Left cardiac atrium (tissue), 4 donors: ENCODE results near the gene FRS2. TPM values are rescaled to one million over a fixed set of nuclear protein-coding genes. Genes with fewer than 3 reads are reported as not detected.

Experiments used
- ATAC-seq, 2 donors: fragments of 200-7000 bp; cut with Tn5 transposase; one replicate each; pipeline ENCODE4 v1.9.1; 2020; ENCODE audit warnings: mild to moderate bottlenecking in 2 of 2, moderate library complexity in 2 of 2
- DNase-seq: peaks from one replicate; pipeline ENCODE4 v3.0.0-alpha.2; 2020
- intact Hi-C, 2 donors: fragments of 100-400 bp; cut with DNase I; formaldehyde crosslinking; loops; one replicate each; pipeline versions ENCODE4 v1.14.1 to v1.15.1; 2022 to 2023
- total RNA-seq, 2 donors: library from RNA; stranded (reverse); fragmentation: NEBNext Ultra II Directional; extraction: Animal tissue kit (Norgen Biotek cat#: 25700); gene quantifications; one replicate each; pipeline ENCODE4 v1.2.1, GENCODE V29; 2021
- donor health status: DM: no; HTN: yes; CAD: no.
- donor health status: DM: no; HTN: yes; CAD: no; lungs with severe emphysema.
- donor health status: DM: yes; HTN: yes; CAD: no.
- donor health status: Dilated cardiomyopathy.

The FRS2 gene
- total RNA-seq, 2 donors from 2014 or later: 21.3 to 30.7 TPM

DNA sequence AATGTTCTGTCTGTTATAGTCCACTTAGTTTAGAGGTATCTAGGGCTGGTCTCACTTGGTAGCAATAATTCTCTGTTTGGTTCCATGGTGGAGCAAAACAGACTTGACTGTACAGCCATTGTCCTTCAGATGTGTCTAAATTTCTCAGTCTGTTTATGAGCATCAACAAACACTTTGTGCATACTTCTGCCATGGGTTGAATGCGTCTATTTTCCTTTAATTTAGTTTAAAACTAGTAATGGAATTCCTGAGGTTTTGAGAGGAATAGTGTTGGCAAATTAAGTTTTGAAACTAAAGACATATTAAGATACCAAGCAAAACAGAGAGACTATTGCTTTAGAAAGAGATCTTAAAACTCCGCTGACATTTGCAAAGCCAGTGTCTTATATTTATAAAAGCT, 22.6 kb downstream of the FRS2 start:
- ATAC-seq (no peak), DNase-seq (no peak)
- intact Hi-C loops: no loop called here

DNA sequence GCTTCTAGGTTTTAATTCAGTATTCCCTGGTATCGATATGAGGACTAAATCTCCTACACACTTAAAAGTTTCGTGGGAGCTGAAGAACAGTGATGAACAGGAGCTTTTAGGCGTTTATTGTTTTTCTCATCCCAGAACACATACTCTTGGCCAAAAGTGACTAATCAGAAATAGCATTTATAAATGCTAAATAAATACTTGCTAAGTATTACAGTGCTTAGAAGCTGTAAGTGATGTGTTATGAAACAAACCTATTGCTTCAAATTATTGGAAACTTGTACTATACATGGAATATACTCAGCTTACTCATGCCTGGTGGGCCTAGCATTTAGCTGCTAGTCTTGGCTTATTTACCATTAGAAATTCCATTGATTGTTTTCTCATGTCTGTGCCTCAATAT, 24.9 kb downstream of the FRS2 start:
- ATAC-seq: no peak
- intact Hi-C loops: no loop called here
- DNase-seq: no peak

DNA sequence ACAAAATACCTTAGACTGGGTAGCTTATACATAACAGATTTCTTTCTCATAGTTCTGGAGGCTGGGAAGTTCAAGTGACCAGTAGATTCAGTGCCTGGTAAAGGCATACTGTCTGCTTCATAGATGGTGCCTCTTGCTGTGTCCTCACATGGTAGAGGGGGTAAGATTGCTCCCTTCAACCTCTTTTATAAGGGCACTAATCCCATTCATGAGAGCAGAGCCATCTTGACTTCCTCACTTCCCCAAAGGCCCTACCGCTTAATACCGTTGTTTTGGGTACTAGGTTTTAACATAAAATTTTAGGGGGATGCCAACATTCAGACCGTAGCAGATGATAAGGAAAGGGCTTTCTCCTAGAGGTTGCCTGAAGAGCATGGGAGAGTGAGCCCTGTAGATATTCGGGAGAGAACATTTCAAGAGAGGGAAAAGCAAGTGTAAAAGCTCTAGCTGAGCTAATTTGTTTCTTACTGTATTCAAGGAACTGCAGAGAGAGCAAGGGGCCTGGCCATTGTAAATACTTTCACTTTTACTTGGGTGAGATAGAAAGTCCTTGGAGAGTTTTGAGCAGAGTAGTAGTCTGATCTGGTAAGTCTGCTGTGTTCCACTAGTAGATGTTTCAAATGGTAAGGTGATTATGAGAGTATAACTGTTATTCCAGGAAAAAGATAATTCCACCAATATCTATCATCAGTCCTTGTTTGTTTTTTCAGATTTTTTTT, 27.3 kb downstream of the FRS2 start:
- peak; percentile 60 to 63 for ATAC-seq
- DNase-seq: no peak
- intact Hi-C loops: no loop called here

DNA sequence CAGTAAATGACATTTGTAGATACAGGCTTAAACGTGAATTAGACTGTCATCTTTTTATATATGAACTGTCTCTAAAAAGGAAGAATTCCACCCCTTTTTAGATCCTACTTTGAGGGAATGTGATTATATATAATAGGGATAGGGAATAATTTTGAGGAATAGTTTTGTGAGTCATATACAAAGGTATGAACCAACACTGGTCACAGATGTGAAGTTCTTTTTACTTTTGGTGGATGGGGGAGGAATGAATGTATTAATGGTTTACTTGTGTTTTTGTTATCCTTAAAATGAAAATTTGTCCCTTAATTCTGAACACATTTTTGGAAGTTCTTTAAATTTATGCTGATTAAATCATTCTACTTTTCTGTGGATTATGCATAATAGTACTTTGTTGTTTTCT, 30.4 kb downstream of the FRS2 start:
- DNase-seq: no peak
- no peak for ATAC-seq
- intact Hi-C loops: no loop called here

DNA sequence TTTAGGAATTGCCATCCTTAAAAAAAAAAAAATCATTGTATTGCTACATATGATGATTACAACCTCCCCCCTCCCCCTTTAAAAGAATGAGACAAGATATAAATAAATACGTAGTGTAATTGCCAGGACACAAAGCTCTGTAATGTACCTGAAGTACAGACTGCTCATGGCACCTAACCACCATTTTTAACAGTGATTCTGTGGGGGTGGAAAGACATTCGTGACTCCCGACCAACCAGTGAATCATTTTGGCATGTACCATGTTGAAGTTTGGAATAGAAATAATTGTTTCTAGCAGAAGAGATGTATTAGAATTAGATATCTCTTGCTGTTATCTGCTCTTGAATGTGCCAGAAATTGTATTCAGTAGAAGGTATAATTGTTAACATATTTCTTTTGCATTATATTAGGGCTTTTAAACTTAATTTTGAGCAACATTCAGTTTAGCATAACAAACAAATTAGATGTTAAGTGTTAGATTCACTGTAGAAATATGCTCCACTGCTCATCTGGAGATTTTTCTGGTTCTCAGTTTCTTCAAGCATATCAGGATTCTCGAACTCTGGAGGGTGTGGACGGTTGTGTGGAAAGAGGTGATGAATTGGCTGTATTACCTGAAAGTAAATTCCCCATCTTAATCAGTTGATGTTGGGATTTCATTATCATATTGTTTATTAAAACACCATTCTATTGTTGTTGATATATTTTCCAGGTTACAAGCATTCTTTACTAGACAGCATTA, 31.1 kb downstream of the FRS2 start:
- ATAC-seq (peak in 1 of 2 donors; percentile 71), DNase-seq (no peak)
- intact Hi-C loops: no loop called here

DNA sequence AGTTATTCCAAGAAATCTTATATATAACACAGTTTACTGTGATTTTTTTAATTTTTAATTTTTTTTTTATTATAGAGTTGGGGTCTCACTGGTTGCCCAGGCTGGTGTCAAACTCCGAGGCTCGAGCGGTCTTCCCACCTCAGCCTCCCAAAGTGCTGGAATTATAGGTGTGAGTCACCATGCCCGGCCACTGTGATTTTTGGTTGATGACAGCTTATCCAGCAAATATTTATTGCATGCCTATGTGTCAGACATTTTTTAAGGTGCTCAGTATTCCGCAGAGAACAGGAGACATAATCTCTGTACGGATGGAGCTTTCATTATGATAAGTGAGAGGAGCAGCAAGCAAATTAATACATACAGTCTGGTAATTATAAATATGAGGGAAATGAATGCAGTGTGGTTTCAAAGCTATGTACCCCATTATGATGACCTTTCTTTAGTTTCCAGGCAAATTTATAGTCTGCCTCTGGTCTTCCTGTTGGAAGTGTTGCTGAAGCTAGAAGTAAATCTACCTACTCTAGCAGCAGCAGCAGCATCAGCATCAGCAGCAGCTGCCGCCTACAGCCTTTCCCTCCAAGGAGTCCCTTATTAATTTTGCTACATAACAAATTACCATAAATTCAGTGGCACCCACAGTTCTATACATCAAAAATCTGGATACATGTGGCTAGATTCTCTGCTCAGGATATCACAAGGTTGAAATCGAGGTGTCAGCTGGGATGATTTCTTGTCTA, 32.3 kb downstream of the FRS2 start:
- ATAC-seq (peak in 1 of 2 donors; percentile 53), DNase-seq (no peak)
- intact Hi-C loops: no loop called here

DNA sequence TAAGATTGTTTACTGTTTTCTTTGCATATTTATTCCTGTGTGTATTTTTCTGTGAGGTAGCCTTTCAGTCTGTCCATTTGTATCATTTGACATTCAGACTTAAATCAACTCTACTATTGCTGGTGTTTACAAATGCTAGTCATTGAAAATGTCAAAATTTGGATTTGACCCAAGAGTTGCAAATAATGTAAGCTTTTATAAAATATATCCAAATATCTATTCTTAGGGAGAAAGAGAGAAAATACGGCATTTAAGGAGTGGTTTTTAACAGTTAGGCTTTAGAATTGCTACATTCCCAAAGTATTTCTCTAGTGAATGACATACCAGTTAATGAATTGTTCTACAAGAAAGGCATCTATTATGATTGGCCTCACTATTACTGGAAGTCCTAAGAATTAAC, 37.9 kb downstream of the FRS2 start:
- intact Hi-C loops: no loop called here
- ATAC-seq (no peak), DNase-seq (no peak)

DNA sequence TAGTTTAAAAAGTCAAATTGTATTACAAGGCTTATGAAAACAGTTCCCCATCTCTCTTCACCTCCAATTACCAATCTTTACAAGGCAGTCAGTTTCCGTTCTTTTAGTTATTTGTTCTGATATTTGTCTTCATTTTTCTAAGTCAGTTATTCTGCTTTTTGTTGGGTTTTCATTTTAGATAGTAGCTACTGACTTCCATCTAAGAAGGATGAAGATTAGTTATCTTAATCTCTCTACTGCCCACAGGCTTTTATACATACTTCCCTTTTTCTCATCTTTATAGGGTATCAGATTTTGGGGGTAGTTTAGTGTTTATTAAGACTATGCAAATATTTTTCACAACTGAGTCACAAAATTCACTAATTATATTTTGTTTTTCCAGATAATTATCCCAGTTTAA, 38.4 kb downstream of the FRS2 start:
- ATAC-seq (no peak), DNase-seq (no peak)
- intact Hi-C loops: no loop called here

DNA sequence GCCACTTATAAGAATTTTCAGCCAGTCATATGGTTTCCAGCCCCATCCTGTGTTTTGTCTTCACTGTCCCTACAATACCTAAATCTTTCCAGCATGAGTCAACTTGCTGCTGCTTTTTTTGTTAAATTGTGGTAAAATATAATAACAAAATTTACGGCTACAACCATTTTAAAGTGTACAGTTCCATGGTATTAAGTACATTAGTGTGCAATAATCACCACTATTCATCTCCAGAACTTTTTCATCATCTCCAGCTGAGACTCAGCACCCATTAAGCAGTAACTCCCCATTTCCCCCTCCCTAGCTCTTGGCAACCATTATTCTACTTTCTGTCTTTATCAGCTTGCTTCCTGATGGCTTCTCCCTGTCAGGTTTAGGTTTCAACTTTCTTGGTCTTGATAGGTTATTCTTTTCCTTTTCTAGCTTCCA, 39.1 kb downstream of the FRS2 start:
- no peak for DNase-seq
- intact Hi-C loops: no loop called here
- no peak for ATAC-seq

DNA sequence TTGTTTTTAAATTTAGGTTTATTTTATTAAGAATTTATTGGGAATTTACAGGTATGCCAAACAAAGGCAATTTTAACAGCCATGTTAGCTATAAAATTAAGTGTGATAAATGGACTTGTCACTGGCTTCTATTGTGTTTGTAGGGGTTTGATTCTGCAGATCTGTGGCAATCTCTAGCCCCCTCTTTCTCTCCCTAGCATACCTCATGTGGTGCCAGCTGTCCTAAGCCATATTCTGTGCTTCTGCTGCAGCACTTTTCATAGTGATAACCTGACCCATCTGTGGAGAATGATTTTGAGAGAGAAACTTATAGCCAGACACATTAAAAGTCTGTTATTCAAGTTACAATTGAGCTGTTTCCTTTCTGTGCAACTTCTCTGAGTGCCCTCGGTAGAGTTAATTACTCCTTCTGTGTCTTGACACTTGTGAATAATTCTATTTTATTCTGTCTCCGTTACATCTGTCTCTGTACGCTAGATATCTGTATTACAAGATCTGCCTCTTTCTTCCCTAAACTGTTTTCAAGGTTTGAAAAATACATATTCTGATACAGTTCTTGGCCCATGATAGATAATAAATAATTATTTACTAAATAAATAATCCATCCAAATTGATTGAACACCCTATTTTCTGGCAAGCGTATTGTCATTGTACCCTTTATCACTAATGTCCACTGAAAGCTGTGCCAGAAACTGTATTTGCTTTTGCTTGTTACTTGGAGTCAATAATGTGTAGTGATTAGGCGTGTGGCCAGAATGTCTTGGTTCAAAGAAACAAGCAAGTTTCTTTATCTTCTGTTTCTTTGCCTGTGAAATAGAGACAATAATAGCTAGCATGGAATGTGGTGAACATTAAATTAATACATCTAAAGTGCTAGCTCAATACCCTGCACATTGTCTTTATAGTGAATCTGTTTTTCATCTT, 40.0 kb downstream of the FRS2 start:
- DNase-seq (no peak), ATAC-seq (no peak)
- intact Hi-C loops: no loop called here

DNA sequence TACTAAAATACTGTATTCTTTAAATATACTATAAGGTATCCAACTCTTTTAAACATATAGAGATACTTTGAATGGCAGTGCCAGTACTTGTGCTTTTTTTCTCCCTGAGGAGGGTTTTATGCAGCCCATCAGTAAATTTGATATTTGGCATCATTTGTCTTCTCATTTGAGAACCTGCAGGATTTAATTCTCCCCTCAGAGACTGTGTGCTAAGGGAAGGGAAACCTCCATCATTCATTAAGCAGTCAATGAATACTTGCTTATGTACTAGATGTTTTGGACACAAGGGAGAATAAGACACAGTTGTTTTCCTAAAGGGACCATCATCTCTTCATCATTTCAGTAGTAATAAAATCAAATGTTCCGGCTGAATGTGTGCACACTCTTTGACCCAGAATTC, 40.8 kb downstream of the FRS2 start:
- no peak for ATAC-seq
- no peak for DNase-seq
- intact Hi-C loops: no loop called here

DNA sequence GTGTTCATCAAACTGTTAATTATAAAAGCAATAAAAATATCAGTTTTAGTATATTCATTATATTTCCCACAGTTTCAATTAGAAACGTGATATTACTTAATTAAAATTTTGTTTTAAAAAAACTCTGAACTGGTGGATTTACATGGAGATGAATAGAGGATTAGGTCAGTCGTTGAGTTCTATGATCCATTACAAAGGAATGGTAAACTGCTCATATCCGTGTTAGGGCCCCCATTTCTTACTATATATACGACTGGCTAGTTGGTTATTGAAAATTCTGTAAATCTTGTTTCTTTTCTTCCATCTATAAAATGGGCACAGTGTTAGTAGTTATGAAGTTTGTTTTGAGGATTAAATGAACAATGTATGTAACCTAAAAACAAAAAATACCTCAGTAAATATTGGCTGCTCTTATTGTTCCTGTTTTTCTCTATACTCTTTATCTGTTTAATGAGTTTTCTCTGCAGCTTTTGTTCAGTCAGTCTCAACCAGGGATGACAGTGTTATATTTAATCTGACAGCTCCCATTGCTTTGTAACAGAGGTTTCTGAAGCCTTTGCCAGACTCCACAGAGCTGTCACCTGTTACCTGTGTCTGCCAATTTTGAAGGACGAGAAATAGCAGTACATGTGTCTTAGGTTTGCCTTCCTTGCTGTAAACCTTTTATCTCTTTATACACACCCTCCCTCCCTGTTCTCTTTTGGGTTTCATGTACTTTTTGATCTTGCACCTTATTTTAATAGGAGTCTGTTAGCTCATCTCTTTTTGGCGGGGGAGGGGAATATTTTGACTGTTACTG, 41.5 kb downstream of the FRS2 start:
- DNase-seq: no peak
- intact Hi-C loops: no loop called here
- no peak for ATAC-seq

DNA sequence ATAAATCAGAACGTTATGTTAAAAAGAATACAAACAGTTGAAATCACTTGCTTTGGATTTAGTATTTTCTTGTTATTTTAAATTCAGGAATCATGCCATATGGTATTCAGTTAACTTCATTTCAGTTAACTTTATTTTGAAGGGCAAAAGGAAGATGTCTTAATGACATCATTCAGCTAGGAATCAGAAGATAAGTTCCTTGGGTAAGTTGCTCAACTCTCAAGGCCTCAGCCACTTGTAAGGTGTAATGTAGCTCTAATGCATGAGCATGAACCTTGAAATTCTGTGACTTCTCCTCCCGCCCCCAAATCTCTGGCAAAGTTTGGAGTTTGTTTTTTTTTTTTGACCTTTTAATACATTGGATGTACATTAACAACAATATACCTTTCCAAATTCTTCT, 42.6 kb downstream of the FRS2 start:
- DNase-seq (no peak), ATAC-seq (peak in 1 of 2 donors; percentile 61)
- intact Hi-C loops: no loop called here

DNA sequence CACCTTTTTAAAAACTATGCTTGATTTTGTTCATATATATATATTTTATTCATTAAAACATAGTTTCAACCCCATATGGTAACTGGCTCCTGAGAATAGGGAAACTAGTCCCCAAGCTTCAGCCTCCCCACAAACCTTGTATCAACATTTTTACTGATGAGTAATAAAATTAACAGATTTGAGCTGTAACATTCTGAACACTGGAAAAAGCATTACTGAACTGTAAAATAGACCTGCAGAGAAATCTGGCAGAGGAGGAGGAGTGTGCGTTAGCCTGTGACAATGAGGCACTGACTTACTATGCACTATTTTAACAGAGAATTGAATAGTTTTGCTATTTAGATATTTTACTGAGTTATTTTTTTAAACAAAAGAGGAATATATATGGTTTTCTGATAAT, 43.1 kb downstream of the FRS2 start:
- ATAC-seq (no peak), DNase-seq (no peak)
- intact Hi-C loops: no loop called here

DNA sequence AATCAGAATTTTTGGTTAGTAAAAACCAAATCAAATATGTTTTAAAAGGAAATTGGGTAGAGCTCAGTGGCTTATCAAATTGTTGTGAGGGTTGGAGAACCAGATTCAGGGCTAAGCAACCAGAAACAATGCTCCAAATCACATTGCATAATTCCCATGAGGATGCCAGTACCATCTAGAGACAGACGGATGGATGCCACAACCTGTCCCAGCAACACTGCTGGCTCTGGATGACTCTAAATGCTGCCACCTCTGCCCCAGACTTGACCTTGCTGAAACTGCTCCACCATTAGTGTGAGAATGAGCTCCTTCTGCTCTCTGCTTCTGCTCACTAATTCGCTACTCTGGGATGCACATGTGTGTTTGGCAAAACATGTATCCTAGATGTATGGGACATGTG, 43.9 kb downstream of the FRS2 start:
- DNase-seq (no peak), ATAC-seq (no peak)
- intact Hi-C loops: no loop called here

DNA sequence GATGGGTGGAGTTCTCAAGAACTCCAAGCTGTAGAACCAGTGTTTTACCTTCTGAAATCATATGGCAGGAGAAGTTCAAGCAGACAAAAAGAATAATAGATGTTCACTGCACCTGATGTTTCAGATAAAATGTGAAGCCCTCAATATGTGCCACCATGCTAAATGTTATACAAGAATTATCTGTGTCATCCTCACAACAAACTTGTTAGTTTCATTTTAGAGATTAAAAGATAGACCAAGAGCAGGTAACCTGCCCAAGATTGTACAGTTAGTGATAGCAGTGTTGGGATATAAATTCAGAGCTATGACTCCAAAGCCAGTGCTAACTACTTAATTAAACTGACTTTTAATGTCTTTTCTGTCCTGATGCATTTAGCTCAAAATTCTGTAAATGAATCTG, 44.7 kb downstream of the FRS2 start:
- DNase-seq (no peak), ATAC-seq (no peak)
- intact Hi-C loops: no loop called here

DNA sequence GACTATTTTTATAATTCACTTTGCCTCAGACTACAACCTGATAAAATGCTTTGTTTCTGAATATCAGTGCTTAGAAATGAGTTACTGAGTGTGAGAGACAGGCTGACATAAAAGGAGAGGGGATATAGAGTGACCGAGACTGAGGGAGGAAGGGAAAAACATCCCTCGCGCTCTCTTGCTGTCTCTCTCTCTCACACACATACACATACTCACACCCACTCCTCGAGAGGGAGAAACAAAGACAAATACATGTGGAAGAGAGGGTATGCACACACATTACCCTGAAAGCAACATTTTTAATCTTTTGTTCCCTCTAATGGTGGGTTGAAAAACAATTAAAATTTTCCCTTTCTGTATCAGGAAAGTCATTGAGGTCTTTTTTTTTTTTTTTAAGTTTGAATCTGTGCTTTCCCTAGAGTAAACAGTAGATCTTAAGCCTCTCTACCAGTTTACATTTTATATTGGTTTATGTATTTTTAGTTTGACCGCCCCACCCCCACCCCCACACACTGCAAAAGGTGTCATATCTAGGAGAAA, 45.3 kb downstream of the FRS2 start:
- no peak for DNase-seq
- intact Hi-C loops: no loop called here
- no peak for ATAC-seq

DNA sequence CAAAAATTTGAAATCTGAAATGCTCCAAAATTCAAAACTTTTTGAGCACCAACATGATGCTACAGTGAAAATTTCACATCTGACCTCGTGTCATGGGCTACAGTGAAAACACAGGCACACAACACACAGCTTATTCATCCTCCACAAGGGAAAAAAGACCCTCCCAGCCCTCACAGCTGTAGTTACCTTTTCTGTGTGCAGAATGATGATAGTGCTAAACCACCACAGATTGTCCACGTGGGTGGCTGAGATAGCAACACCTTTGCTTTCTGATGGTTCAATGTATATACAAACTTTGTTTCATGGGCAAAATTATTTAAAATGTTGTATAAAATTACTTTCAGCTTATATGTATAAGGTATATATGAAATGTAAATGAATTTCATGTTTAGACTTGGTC, 46.8 kb downstream of the FRS2 start:
- intact Hi-C loops: no loop called here
- DNase-seq (no peak), ATAC-seq (no peak)
